HEK293T (cell line): ENCODE results near the gene DEPP1.

ENCODE experiments used
- CTCF ChIA-PET: fragments of 350-600 bp; formaldehyde crosslinking; extraction: SDS; loops from one replicate; lab custom pipeline; 2021; ENCODE audit warnings: antibody characterized with exemption, inconsistent platforms; lab: Yijun Ruan, JAX
- POLR2A ChIA-PET: fragments of 350-600 bp; formaldehyde crosslinking; extraction: SDS; loops from one replicate; lab custom pipeline; 2020; ENCODE audit warnings: antibody characterized with exemption, inconsistent platforms; lab: Yijun Ruan, JAX
- DNase-seq: peaks from one replicate; pipeline ENCODE4 v3.0.0; 2012; ENCODE audit warnings: mixed read lengths; ENCODE audit errors: extremely low spot score
- ARNT ChIP-seq: fragments of 450-650 bp; IDR thresholded peaks from 2 replicates; pipeline ENCODE4 v1.6.1; 2017; ENCODE audit warnings: mild to moderate bottlenecking
- BHLHE40 ChIP-seq: fragments of 450-650 bp; IDR thresholded peaks from 2 replicates; pipeline ENCODE4 v1.6.1; 2016; ENCODE audit warnings: mild to moderate bottlenecking, moderate library complexity, borderline replicate concordance
- CTBP1 ChIP-seq: fragments of 450-650 bp; IDR thresholded peaks from 2 replicates; pipeline ENCODE4 v1.6.1; 2016; ENCODE audit warnings: borderline replicate concordance
- ELF4 ChIP-seq: fragments of 450-650 bp; IDR thresholded peaks from 2 replicates; pipeline ENCODE4 v1.6.1; 2017; ENCODE audit warnings: antibody characterized with exemption
- FOXA1 ChIP-seq: fragments of 450-650 bp; IDR thresholded peaks from 2 replicates; pipeline ENCODE4 v1.6.1; 2016; ENCODE audit warnings: mild to moderate bottlenecking
- FOXK2 ChIP-seq: fragments of 450-650 bp; IDR thresholded peaks from 2 replicates; pipeline ENCODE4 v1.6.1; 2016; ENCODE audit warnings: mild to moderate bottlenecking
- FOXM1 ChIP-seq: fragments of 450-650 bp; IDR thresholded peaks from 2 replicates; pipeline ENCODE4 v1.6.1; 2017; ENCODE audit warnings: mild to moderate bottlenecking, borderline replicate concordance
- HDGF ChIP-seq: fragments of 450-650 bp; IDR thresholded peaks from 2 replicates; pipeline ENCODE4 v1.6.1; 2017; ENCODE audit warnings: antibody characterized with exemption, borderline replicate concordance
- L3MBTL2 ChIP-seq: fragments of 450-650 bp; conservative IDR thresholded peaks from 2 replicates; pipeline ENCODE4 v1.6.1; 2016; ENCODE audit warnings: mild to moderate bottlenecking
- LEF1 ChIP-seq: fragments of 450-650 bp; IDR thresholded peaks from 2 replicates; pipeline ENCODE4 v1.6.1; 2017; ENCODE audit warnings: mild to moderate bottlenecking, borderline replicate concordance
- NFRKB ChIP-seq: fragments of 450-650 bp; IDR thresholded peaks from 2 replicates; pipeline ENCODE4 v1.6.1; 2016; ENCODE audit warnings: mild to moderate bottlenecking, moderate library complexity
- PKNOX1 ChIP-seq: fragments of 450-650 bp; IDR thresholded peaks from 2 replicates; pipeline ENCODE4 v1.6.1; 2016
- SP1 ChIP-seq: fragments of 450-650 bp; IDR thresholded peaks from 2 replicates; pipeline ENCODE4 v1.6.1; 2017
- SUZ12 ChIP-seq: fragments of 450-650 bp; IDR thresholded peaks from 2 replicates; pipeline ENCODE4 v1.6.1; 2016; ENCODE audit warnings: mild to moderate bottlenecking
- TARDBP ChIP-seq: fragments of 450-650 bp; IDR thresholded peaks from 2 replicates; pipeline ENCODE4 v1.6.1; 2016
- ZNF384 ChIP-seq: fragments of 450-650 bp; IDR thresholded peaks from 2 replicates; pipeline ENCODE4 v1.6.1; 2016

DEPP1 gene

GRCh38 chr10:45000752-45001380 lies 22.3 kb upstream of the DEPP1 start, which contains the start of gene ZNF22:
ZNF22 (plus strand) TSS chr10:45000923; CDS start chr10:45003369, 2,446 bp downstream.
- CTCF ChIA-PET, result no interaction called here
- POLR2A ChIA-PET, result interaction anchor here (2.2 kb wide), 1 partner anchor 22 kb away, joined by 9 read pairs; the partner anchor contains the start of gene DEPP1
- DNase-seq, result peak; percentile 71
- TF ChIP-seq NFRKB (no peak), CTBP1 (no peak)

DNA sequence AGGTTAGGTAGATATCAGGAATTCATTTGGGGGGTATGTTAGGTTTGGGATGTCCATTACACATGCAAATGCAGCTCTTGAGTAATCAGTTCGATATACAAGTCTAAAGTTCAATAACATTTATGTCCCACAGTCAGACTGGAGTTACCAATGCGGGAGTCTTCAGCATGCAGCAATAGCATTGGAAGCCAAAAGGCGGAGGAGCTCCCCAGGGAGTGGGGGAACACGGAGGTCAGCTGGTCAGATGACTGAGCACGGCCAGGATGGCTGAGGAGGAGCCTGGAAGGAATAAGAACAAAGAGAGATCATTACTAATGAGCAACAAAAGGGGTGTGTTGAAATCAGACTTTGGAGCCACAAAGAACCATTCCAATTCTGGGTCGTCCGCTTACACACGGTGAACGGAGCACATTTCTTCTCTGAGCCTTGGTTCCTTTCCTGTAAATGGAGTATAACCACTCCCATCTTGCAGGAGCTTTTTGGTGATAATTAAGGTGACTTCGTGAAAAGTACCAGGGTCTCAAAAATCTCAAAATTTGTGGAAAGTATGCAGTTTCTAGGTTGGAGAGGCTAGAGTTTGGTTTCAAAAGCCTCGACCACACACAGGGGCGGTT lies 21.6 kb upstream of the DEPP1 start:
- POLR2A ChIA-PET, result interaction anchor here (2.2 kb wide), 1 partner anchor 21 kb away, joined by 9 read pairs; the partner anchor contains the start of gene DEPP1

GRCh38 chr10:44998146-44998631 lies 19.6 kb upstream of the DEPP1 start:
- no peak for DNase-seq
- CTCF ChIA-PET, result no interaction called here
- POLR2A ChIA-PET, result no interaction called here
- no peak for TF ChIP-seq SP1
- no peak for TF ChIP-seq NFRKB
- TF ChIP-seq ELF4, result no peak
- no peak for TF ChIP-seq PKNOX1
- no peak for TF ChIP-seq FOXA1
- no peak for TF ChIP-seq ZNF384
- no peak for TF ChIP-seq TARDBP
- no peak for TF ChIP-seq SUZ12
- no peak for TF ChIP-seq FOXM1
- no peak for TF ChIP-seq ARNT
- no peak for TF ChIP-seq FOXK2
- no peak for TF ChIP-seq HDGF
- no peak for TF ChIP-seq BHLHE40
- TF ChIP-seq L3MBTL2, result no peak

More for the DNA sequence above, 21.6 kb upstream of the DEPP1 start:
- DNase-seq, result no peak
- TF ChIP-seq L3MBTL2 (0 out of 2 replicates have a peak, but pooled peaks have one; percentile 71), LEF1 (no peak)
- CTCF ChIA-PET, result interaction anchor here (1.8 kb wide), 1 partner anchor 67 kb away, joined by 4 read pairs; no protein-coding TSS in a partner anchor

DNA sequence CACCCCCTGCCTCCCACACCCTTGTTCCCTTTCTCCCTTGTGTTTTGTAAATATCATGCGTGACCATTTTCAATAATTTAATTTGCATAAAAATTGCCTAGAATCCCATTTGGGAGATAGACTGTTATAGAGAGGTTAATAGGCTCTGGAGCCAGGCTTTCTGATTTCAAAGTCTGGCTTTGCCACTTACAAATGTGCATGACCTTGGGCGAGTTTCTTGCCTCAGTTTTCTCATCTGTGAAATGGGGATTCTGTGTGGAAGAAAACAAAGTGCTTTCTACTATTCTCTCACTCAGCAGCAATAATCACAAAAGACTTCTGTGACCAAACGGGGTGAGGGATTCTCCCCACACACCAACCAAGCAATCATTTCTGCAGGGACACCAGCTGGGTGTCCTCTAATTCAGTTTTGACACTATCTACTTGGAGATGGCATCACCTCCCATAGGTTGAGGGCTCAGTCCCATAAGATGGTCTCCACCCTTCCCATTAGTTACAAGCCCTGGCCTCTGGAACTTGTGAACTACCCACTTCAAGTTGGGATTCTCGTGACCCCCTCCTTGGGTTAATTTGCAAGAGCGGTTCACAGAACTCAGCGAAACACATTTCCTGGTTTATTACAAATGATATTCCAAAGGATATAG lies 18.6 kb upstream of the DEPP1 start:
- ChIA-PET POLR2A (no interaction called here), CTCF (interaction anchor here (0.5 kb wide), 1 partner anchor 981 kb away, joined by 3 read pairs; no protein-coding TSS in a partner anchor)
- no peak for TF ChIP-seq NFRKB
- TF ChIP-seq PKNOX1, result no peak
- no peak for TF ChIP-seq CTBP1
- TF ChIP-seq ZNF384, result no peak
- TF ChIP-seq FOXK2, result no peak
- TF ChIP-seq ARNT, result no peak
- no peak for TF ChIP-seq TARDBP
- no peak for TF ChIP-seq L3MBTL2
- no peak for TF ChIP-seq SUZ12
- no peak for TF ChIP-seq SP1
- no peak for TF ChIP-seq FOXM1
- no peak for TF ChIP-seq LEF1
- TF ChIP-seq BHLHE40, result no peak
- no peak for TF ChIP-seq FOXA1
- TF ChIP-seq HDGF, result no peak
- no peak for DNase-seq

DNA sequence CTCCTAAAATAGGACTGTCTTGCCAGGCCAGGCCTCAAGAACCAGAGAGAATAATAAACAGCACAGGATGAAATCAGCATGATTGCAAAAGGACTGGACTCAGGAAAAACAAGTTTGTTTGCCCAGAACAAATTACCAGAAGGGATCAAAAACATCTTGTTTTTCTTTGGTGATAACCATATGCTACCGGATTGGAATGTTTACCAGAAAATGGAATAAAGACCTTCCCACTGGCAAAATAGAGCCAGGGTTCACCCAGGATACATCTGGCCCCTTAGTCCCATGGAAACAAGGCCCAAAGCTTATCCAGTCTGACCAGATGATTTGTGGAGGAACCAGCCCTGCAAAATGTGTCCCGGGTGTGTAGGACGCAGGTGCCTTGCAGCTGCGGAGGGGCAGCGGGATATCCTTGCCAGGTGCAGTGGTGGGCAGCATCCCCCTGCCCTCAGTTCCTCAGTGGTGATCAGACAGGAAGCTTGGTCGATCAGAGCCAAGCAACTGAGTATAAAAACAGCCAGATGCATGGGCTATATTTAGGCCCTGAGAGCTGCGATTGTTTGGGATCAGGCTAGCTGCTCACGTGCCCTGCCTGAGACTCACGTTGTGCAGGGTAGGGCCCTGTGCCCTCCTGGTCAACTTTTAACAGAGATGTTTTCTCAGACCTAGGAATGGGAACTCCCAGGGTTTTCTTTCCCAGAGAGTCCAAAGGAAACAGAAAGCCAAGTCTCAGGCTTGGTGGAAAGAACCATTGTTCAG lies 17.5 kb upstream of the DEPP1 start:
- POLR2A ChIA-PET, result no interaction called here
- CTCF ChIA-PET, result no interaction called here
- no peak for DNase-seq
- TF ChIP-seq CTBP1, result no peak
- TF ChIP-seq TARDBP, result no peak
- TF ChIP-seq FOXM1, result no peak
- no peak for TF ChIP-seq ARNT
- no peak for TF ChIP-seq FOXA1
- TF ChIP-seq HDGF, result no peak
- TF ChIP-seq ZNF384, result no peak
- TF ChIP-seq FOXK2, result no peak
- TF ChIP-seq SP1, result no peak
- no peak for TF ChIP-seq LEF1
- TF ChIP-seq SUZ12, result no peak
- TF ChIP-seq NFRKB, result no peak
- TF ChIP-seq PKNOX1, result no peak
- TF ChIP-seq ELF4, result no peak
- no peak for TF ChIP-seq L3MBTL2
- TF ChIP-seq BHLHE40, result no peak
